ENCODE measurements around the gene MYBBP1A. TPM values are rescaled to one million over a fixed set of nuclear protein-coding genes. Genes with fewer than 3 reads are reported as not detected.

MYBBP1A gene
- total and polyA plus RNA-seq, 3 experiments from 2014 or later = 34.1 to 157 (median 148) TPM

GRCh38 chr17:4504188-4504587 lies 51.0 kb downstream of the MYBBP1A start:
- DNase-seq = no peak
- no peak overlapping the region for H3K27ac ChIP-seq (ENCODE audit: low read depth, low read length)
- ChIA-PET CTCF (interaction anchor here (1.0 to 2.2 kb wide), 2 partner anchors 13 to 62 kb away, joined by 4 to 6 read pairs; no protein-coding TSS in a partner anchor), POLR2A (no interaction called here)
- H3K9me3 ChIP-seq (ENCODE audit: low read length) = no peaks in the 10 kb centered on the region
- peaks cover 34 to 58% (median 45%) of the 10 kb centered on the region in 3 donors for H3K4me1 Mint-ChIP-seq
- H3K27me3 ChIP-seq (ENCODE audit: insufficient read depth, low read length, poor library complexity, severe bottlenecking) = peaks cover 17% of the 10 kb centered on the region
- no peak overlapping the region for H3K4me3 ChIP-seq (ENCODE audit: low read length)
- H3K27me3 Mint-ChIP-seq = peaks cover 9 to 12% of the 10 kb centered on the region in 2 donors
- no peaks in the 10 kb centered on the region for H3K36me3 ChIP-seq (ENCODE audit: insufficient read depth, low read length)
- no peaks in the 10 kb centered on the region for H3K9me3 Mint-ChIP-seq
- no peaks in the 10 kb centered on the region for H3K36me3 Mint-ChIP-seq
- peak overlapping the region in 5 of 8 donors; percentile 17 to 66 (median 32) for H3K27ac Mint-ChIP-seq
- peak overlapping the region in 1 of 7 donors; percentile 20 for H3K4me3 Mint-ChIP-seq
- H3K4me1 ChIP-seq (ENCODE audit: insufficient read depth, low read length) = peaks cover 35% of the 10 kb centered on the region

GRCh38 chr17:4503283-4504025 lies 51.7 kb downstream of the MYBBP1A start:
- Histone ChIP-seq H3K27me3 (ENCODE audit: insufficient read depth, low read length, poor library complexity, severe bottlenecking) (peaks cover 17% of the 10 kb centered on the region), H3K9me3 (ENCODE audit: low read length) (no peaks in the 10 kb centered on the region), H3K4me3 (ENCODE audit: low read length) (no peak overlapping the region), H3K4me1 (ENCODE audit: insufficient read depth, low read length) (peaks cover 30% of the 10 kb centered on the region), H3K27ac (ENCODE audit: low read depth, low read length) (no peak overlapping the region), H3K36me3 (ENCODE audit: insufficient read depth, low read length) (no peaks in the 10 kb centered on the region)
- no peak for DNase-seq
- peaks cover 27 to 51% (median 38%) of the 10 kb centered on the region in 3 donors for H3K4me1 Mint-ChIP-seq
- ChIA-PET POLR2A (no interaction called here), CTCF (no interaction called here)
- no peaks in the 10 kb centered on the region for H3K36me3 Mint-ChIP-seq
- H3K4me3 Mint-ChIP-seq = no peak overlapping the region
- peaks cover 9 to 12% of the 10 kb centered on the region in 2 donors for H3K27me3 Mint-ChIP-seq
- no peaks in the 10 kb centered on the region for H3K9me3 Mint-ChIP-seq
- H3K27ac Mint-ChIP-seq = peak overlapping the region in 2 of 8 donors; percentile 32 to 47

- Histone ChIP-seq H3K36me3 (ENCODE audit: insufficient read depth, low read length) (no peaks in the 10 kb centered on the region), H3K27ac (ENCODE audit: low read depth, low read length) (no peak overlapping the region), H3K9me3 (ENCODE audit: low read length) (no peaks in the 10 kb centered on the region), H3K4me3 (ENCODE audit: low read length) (no peak overlapping the region), H3K4me1 (ENCODE audit: insufficient read depth, low read length) (peaks cover 30% of the 10 kb centered on the region), H3K27me3 (ENCODE audit: insufficient read depth, low read length, poor library complexity, severe bottlenecking) (peaks cover 17% of the 10 kb centered on the region)
- ChIA-PET POLR2A (no interaction called here), CTCF (no interaction called here)
- Mint-ChIP-seq H3K4me3 (peak overlapping the region in 1 of 7 donors; percentile 5), H3K4me1 (peaks cover 22 to 47% (median 38%) of the 10 kb centered on the region in 3 donors), H3K27ac (peak overlapping the region in 1 of 8 donors; percentile 61), H3K9me3 (no peaks in the 10 kb centered on the region), H3K36me3 (no peaks in the 10 kb centered on the region), H3K27me3 (peaks cover 9 to 12% of the 10 kb centered on the region in 2 donors)
- no peak for DNase-seq
These were observed 52.6 kb downstream of the MYBBP1A start for GRCh38 chr17:4502466-4503154.

- Mint-ChIP-seq H3K27ac (no peak overlapping the region), H3K27me3 (peaks cover 9 to 12% of the 10 kb centered on the region in 2 donors), H3K9me3 (no peaks in the 10 kb centered on the region), H3K4me3 (peak overlapping the region in 2 of 7 donors; percentile 7 to 68), H3K4me1 (peaks cover 22 to 51% (median 38%) of the 10 kb centered on the region in 3 donors), H3K36me3 (no peaks in the 10 kb centered on the region)
- H3K4me1 ChIP-seq (ENCODE audit: insufficient read depth, low read length) = peaks cover 30% of the 10 kb centered on the region
- no peaks in the 10 kb centered on the region for H3K36me3 ChIP-seq (ENCODE audit: insufficient read depth, low read length)
- CTCF ChIA-PET = no interaction called here
- H3K27ac ChIP-seq (ENCODE audit: low read depth, low read length) = no peak overlapping the region
- H3K27me3 ChIP-seq (ENCODE audit: insufficient read depth, low read length, poor library complexity, severe bottlenecking) = peaks cover 17% of the 10 kb centered on the region
- POLR2A ChIA-PET = no interaction called here
- H3K4me3 ChIP-seq (ENCODE audit: low read length) = no peak overlapping the region
- no peaks in the 10 kb centered on the region for H3K9me3 ChIP-seq (ENCODE audit: low read length)
- no peak for DNase-seq
These were observed 53.8 kb downstream of the MYBBP1A start for GRCh38 chr17:4501295-4501949.

GRCh38 chr17:4500191-4500571 lies 55.0 kb downstream of the MYBBP1A start:
- Histone ChIP-seq H3K9me3 (ENCODE audit: low read length) (no peaks in the 10 kb centered on the region), H3K27ac (ENCODE audit: low read depth, low read length) (no peak overlapping the region), H3K36me3 (ENCODE audit: insufficient read depth, low read length) (no peaks in the 10 kb centered on the region), H3K4me3 (ENCODE audit: low read length) (peak overlapping the region; percentile 47), H3K27me3 (ENCODE audit: insufficient read depth, low read length, poor library complexity, severe bottlenecking) (peaks cover 17% of the 10 kb centered on the region), H3K4me1 (ENCODE audit: insufficient read depth, low read length) (peaks cover 30% of the 10 kb centered on the region)
- POLR2A ChIA-PET = interaction anchor here (0.6 to 2.4 kb wide), 4 partner anchors 9 to 370 kb away, joined by 4 to 11 read pairs (median 8); no protein-coding TSS in a partner anchor
- Mint-ChIP-seq H3K4me1 (peaks cover 22 to 50% (median 38%) of the 10 kb centered on the region in 3 donors), H3K9me3 (no peaks in the 10 kb centered on the region), H3K4me3 (peak overlapping the region; percentile 75 to 89 (median 84)), H3K27me3 (peaks cover 9 to 12% of the 10 kb centered on the region in 2 donors), H3K36me3 (no peaks in the 10 kb centered on the region), H3K27ac (peak overlapping the region in 3 of 8 donors; percentile 7 to 91 (median 66))
- CTCF ChIA-PET = interaction anchor here (1.3 to 2.9 kb wide), 3 partner anchors 11 to 79 kb away, joined by 4 to 11 read pairs (median 5); no protein-coding TSS in a partner anchor
- DNase-seq = no peak

GRCh38 chr17:4499431-4500190 lies 55.6 kb downstream of the MYBBP1A start:
- POLR2A ChIA-PET = interaction anchor here (0.6 to 2.4 kb wide), 4 partner anchors 10 to 371 kb away, joined by 4 to 11 read pairs (median 8); no protein-coding TSS in a partner anchor
- H3K4me3 ChIP-seq (ENCODE audit: low read length) = peak overlapping the region; percentile 47

More at GRCh38 chr17:4499431-4500190, 55.6 kb downstream of the MYBBP1A start:
- Mint-ChIP-seq H3K27ac (peak overlapping the region in 3 of 8 donors; percentile 42 to 91 (median 61)), H3K4me1 (peaks cover 20 to 45% (median 32%) of the 10 kb centered on the region in 3 donors), H3K36me3 (no peaks in the 10 kb centered on the region), H3K9me3 (no peaks in the 10 kb centered on the region), H3K4me3 (peak overlapping the region; percentile 75 to 89 (median 84)), H3K27me3 (peaks cover 9 to 10% of the 10 kb centered on the region in 2 donors)
- Histone ChIP-seq H3K4me1 (ENCODE audit: insufficient read depth, low read length) (peaks cover 30% of the 10 kb centered on the region), H3K27me3 (ENCODE audit: insufficient read depth, low read length, poor library complexity, severe bottlenecking) (peaks cover 17% of the 10 kb centered on the region), H3K9me3 (ENCODE audit: low read length) (no peaks in the 10 kb centered on the region), H3K27ac (ENCODE audit: low read depth, low read length) (no peak overlapping the region), H3K36me3 (ENCODE audit: insufficient read depth, low read length) (no peaks in the 10 kb centered on the region)
- DNase-seq = peak in 3 of 5 donors; percentile 12 to 57 (median 27)
- CTCF ChIA-PET = interaction anchor here (0.5 to 2.9 kb wide), 7 partner anchors 10 to 89 kb away, joined by 3 to 11 read pairs (median 5); no protein-coding TSS in a partner anchor

All from CD8-positive, alpha-beta memory T cell (primary cell).